Endothelial cell of umbilical vein (primary cell): ENCODE measurements around the gene CHRNE. TPM values are rescaled to one million over a fixed set of nuclear protein-coding genes. Genes with fewer than 3 reads are reported as not detected.

Experiments used
- BruUV-seq: library from RNA; stranded (reverse); fragments of 400-500 nt; replicated peaks from 2 replicates; lab custom pipeline; 2021; lab: Mats Ljungman, UMichigan
- CTCF ChIA-PET: fragments of 300-600, 350-600 bp; sonication (Branson Sonifier 250); formaldehyde crosslinking; loops from one replicate; lab custom pipeline; 2021; ENCODE audit warnings: antibody characterized with exemption, inconsistent platforms; lab: Charles Lee
- POLR2A ChIA-PET: fragments of 300-600, 350-600 bp; sonication (Branson Sonifier 250); formaldehyde crosslinking; loops from one replicate; lab custom pipeline; 2021; ENCODE audit warnings: antibody characterized with exemption, inconsistent platforms; lab: Charles Lee
- DNase-seq: peaks from one replicate; pipeline ENCODE4 v3.0.0-alpha.2; 2011; ENCODE audit warnings: low read depth, low spot score
- FAIRE-seq: peaks from 2 replicates; lab custom pipeline; 2011; peaks lifted over from hg19 to GRCh38; lab: Jason Lieb, UNC
- H2AFZ ChIP-seq: 2 replicates; pipeline ENCODE4 v1.6.0; 2012; ENCODE audit warnings: low read depth, low read length, control low read depth, inconsistent platforms
- H3K27ac ChIP-seq: 2 replicates; pipeline ENCODE4 v1.5.1; 2011; ENCODE audit warnings: low read depth, mild to moderate bottlenecking, control low read depth, low read length, moderate library complexity; ENCODE audit not compliant: insufficient read depth
- H3K27me3 ChIP-seq, 2 experiments: 2 replicates each; pipeline versions ENCODE4 v1.6.0 to v1.6.1; 2011; ENCODE audit warnings: low read length in 2 of 2, mixed read lengths in 1 of 2; ENCODE audit not compliant: control insufficient read depth in 2 of 2, insufficient read depth in 2 of 2
- H3K36me3 ChIP-seq, 2 experiments: 2 replicates in 1 of 2; 3 replicates in 1 of 2; pipeline ENCODE4 v1.5.1; 2011; ENCODE audit warnings: low read length in 2 of 2, mild to moderate bottlenecking in 1 of 2, moderate library complexity in 1 of 2; ENCODE audit not compliant: control insufficient read depth in 2 of 2, insufficient read depth in 2 of 2; ENCODE audit errors: extremely low read depth in 1 of 2
- H3K4me1 ChIP-seq: 3 replicates; pipeline ENCODE4 v1.5.1; 2011; ENCODE audit warnings: mild to moderate bottlenecking, low read length; ENCODE audit not compliant: control insufficient read depth, insufficient read depth; ENCODE audit errors: extremely low read depth
- H3K4me2 ChIP-seq: 2 replicates; pipeline ENCODE4 v1.6.1; 2011; ENCODE audit warnings: low read length, control low read depth, mixed read lengths; ENCODE audit not compliant: insufficient read depth
- H3K4me3 ChIP-seq, 3 experiments: fragments of 200-600 bp in 1 of 3; sonication (generic), shearing (Covaris generic) in 1 of 3; replicated peaks in 1 of 3; 2 replicates each; pipeline ENCODE4 v1.5.1; 2011 to 2016; ENCODE audit warnings: control low read depth in 3 of 3, low read length in 3 of 3, mild to moderate bottlenecking in 2 of 3, inconsistent platforms in 1 of 3, low read depth in 1 of 3, moderate library complexity in 1 of 3; ENCODE audit not compliant: insufficient read depth in 1 of 3
- H3K79me2 ChIP-seq: 2 replicates; pipeline ENCODE4 v1.6.0; 2012; ENCODE audit warnings: low read length, inconsistent platforms; ENCODE audit not compliant: control insufficient read depth, insufficient read depth
- H3K9ac ChIP-seq: replicated peaks from 2 replicates; pipeline ENCODE3; 2011; ENCODE audit warnings: low read length, control low read depth; ENCODE audit not compliant: insufficient read depth; ENCODE audit errors: extremely low read depth
- H3K9me1 ChIP-seq: replicated peaks from 3 replicates; pipeline ENCODE4 v1.6.0; 2011; ENCODE audit warnings: mild to moderate bottlenecking, low read length; ENCODE audit not compliant: control insufficient read depth, insufficient read depth; ENCODE audit errors: extremely low read depth
- H3K9me3 ChIP-seq: replicated peaks from 2 replicates; pipeline ENCODE4 v1.5.1; 2012; ENCODE audit warnings: low read length, inconsistent platforms; ENCODE audit not compliant: control insufficient read depth, insufficient read depth
- H4K20me1 ChIP-seq: replicated peaks from 2 replicates; pipeline ENCODE3; 2011; ENCODE audit warnings: mild to moderate bottlenecking, low read length; ENCODE audit not compliant: control insufficient read depth, insufficient read depth; ENCODE audit errors: extremely low read depth
- CTCF ChIP-seq, 2 donors: IDR thresholded peaks; 1 replicate in 1 of 2; 2 replicates in 1 of 2; pipeline ENCODE4 v1.5.1; 2011; ENCODE audit warnings: low read length in 2 of 2, mild to moderate bottlenecking in 2 of 2, moderate library complexity in 2 of 2, control low read depth in 1 of 2, inconsistent platforms in 1 of 2, low read depth in 1 of 2; ENCODE audit not compliant: insufficient read depth in 1 of 2; ENCODE audit errors: extremely low read depth in 1 of 2
- FOS ChIP-seq: IDR thresholded peaks from 2 replicates; pipeline ENCODE4 v1.6.1; 2011; ENCODE audit warnings: mild to moderate bottlenecking, low read length, moderate library complexity, borderline replicate concordance; ENCODE audit not compliant: insufficient read depth
- GATA2 ChIP-seq: IDR thresholded peaks from 2 replicates; pipeline ENCODE4 v1.7.0; 2011; ENCODE audit warnings: low read depth, mild to moderate bottlenecking, moderate library complexity, mixed read lengths, low read length; ENCODE audit not compliant: insufficient read length, insufficient read depth
- JUN ChIP-seq: IDR thresholded peaks from 2 replicates; pipeline ENCODE4 v1.6.1; 2011; ENCODE audit warnings: borderline replicate concordance, low read depth; ENCODE audit not compliant: insufficient read length, insufficient read depth
- MAX ChIP-seq: IDR thresholded peaks from 2 replicates; pipeline ENCODE4 v1.6.1; 2011; ENCODE audit not compliant: insufficient read depth, insufficient read length
- MYC ChIP-seq: IDR thresholded peaks from one replicate; pipeline ENCODE4 v1.6.1; 2011; ENCODE audit warnings: mild to moderate bottlenecking, low read depth, low read length
- POLR2A ChIP-seq: IDR thresholded peaks from 2 replicates; pipeline ENCODE4 v1.6.1; 2012; ENCODE audit warnings: low read depth, mild to moderate bottlenecking, control low read depth, low read length
- POLR2AphosphoS5 ChIP-seq: IDR thresholded peaks from 2 replicates; pipeline ENCODE4 v1.6.1; 2012; ENCODE audit warnings: low read depth, mild to moderate bottlenecking, control low read depth, low read length, moderate library complexity; ENCODE audit not compliant: insufficient read depth
- dilution Hi-C: fragments of 300-500 bp; cut with MboI; formaldehyde crosslinking; loops from one replicate; pipeline ENCODE4 v1.15.0; 2019; ENCODE audit warnings: low sequenced_read_pairs; ENCODE audit not compliant: extremely low pct_ligation_motif_present
- intact Hi-C: fragments of 100-400 bp; cut with micrococcal nuclease; formaldehyde crosslinking; loops from one replicate; pipeline ENCODE4 v1.10.0; 2022
- polyA plus RNA-seq, 4 experiments: library from polyadenylated mRNA; depleted of rRNA in 3 of 4; stranded (reverse) in 3 of 4; unstranded in 1 of 4; fragments of >200 nt; gene quantifications; 2 replicates each; pipeline versions ENCODE4 v1.2.1 to v1.2.3, GENCODE V29; 2011 to 2012; ENCODE audit warnings: missing spikeins in 1 of 4
- total RNA-seq: library from RNA; stranded (reverse); gene quantifications from 2 replicates; pipeline ENCODE4 v1.2.3, GENCODE V29; 2021

The CHRNE gene
- total and polyA plus RNA-seq, 2 donors (not counting 3 experiments of a cell fraction or from before 2014, with no cell fraction given), result 0.84 to 1.1 TPM

- no peak for TF ChIP-seq CTCF (IDR thresholded peaks at IDR 0.05; ENCODE audit: extremely low read depth in 1 of 2, insufficient read depth in 1 of 2, low read depth in 1 of 2, low read length in 2 of 2)
- no peak for TF ChIP-seq GATA2
- peak; percentile 84 for TF ChIP-seq POLR2AphosphoS5
- no peak for TF ChIP-seq MYC
- TF ChIP-seq FOS, result no peak
- TF ChIP-seq JUN, result no peak
- peak; percentile 31 for TF ChIP-seq MAX
- peak; percentile 85 for TF ChIP-seq POLR2A
- Histone ChIP-seq H3K4me3 (peak within 1 kb of the TSS; percentile 45 to 84 (median 77)), H3K27ac (peak within 1 kb of the TSS; percentile 81), H3K9ac (peak within 1 kb of the TSS; percentile 88), H3K36me3 (peaks cover 8 to 37% of the 10 kb centered on the region in 2 experiments), H3K27me3 (no peaks in the 10 kb centered on the region), H3K79me2 (peaks cover 59% of the 10 kb centered on the region), H3K4me2 (peak within 1 kb of the TSS; percentile 89), H2AFZ (peak within 1 kb of the TSS; percentile 40), H4K20me1 (no peaks in the 10 kb centered on the region), H3K4me1 (peaks cover 21% of the 10 kb centered on the region), H3K9me3 (no peaks in the 10 kb centered on the region), H3K9me1 (no peaks in the 10 kb centered on the region)
- no TSS peak for BruUV-seq
- intact Hi-C loops (loop anchor here (1.0 to 2.0 kb wide), 5 partner anchors 8 to 59 kb away; partner anchors contain the start of genes CAMTA2, PFN1 and SPAG7), dilution Hi-C loops (no loop called here)
- ChIA-PET POLR2A (interaction anchor here (0.7 to 2.3 kb wide), 5 partner anchors 11 to 31 kb away, joined by 4 to 15 read pairs (median 4); partner anchors contain the start of genes ENO3 and SPAG7), CTCF (interaction anchor here (0.6 to 3.3 kb wide), 15 partner anchors 13 to 230 kb away, joined by 3 to 44 read pairs (median 4); partner anchors contain the start of genes CHRNE, INCA1, KIF1C and SPAG7)
- peak; percentile 98 for FAIRE-seq
- peak; percentile 100 for DNase-seq
Observed at GRCh38 chr17:4939796-4940554, 37.1 kb upstream of the CHRNE start, which contains the start of the genes RNF167 and SLC25A11. Gene RNF167 (plus strand): TSS chr17:4940268. CDS start chr17:4940910, 642 bp downstream. Gene SLC25A11 (minus strand): TSS chr17:4940046. CDS start chr17:4939910, 136 bp downstream.
